ENCODE results near the gene KCTD2. TPM values are rescaled to one million over a fixed set of nuclear protein-coding genes. Genes with fewer than 3 reads are reported as not detected.

KCTD2 gene
- total and polyA plus RNA-seq, 9 donors: 25.0 to 66.8 (median 50.2) TPM

DNA sequence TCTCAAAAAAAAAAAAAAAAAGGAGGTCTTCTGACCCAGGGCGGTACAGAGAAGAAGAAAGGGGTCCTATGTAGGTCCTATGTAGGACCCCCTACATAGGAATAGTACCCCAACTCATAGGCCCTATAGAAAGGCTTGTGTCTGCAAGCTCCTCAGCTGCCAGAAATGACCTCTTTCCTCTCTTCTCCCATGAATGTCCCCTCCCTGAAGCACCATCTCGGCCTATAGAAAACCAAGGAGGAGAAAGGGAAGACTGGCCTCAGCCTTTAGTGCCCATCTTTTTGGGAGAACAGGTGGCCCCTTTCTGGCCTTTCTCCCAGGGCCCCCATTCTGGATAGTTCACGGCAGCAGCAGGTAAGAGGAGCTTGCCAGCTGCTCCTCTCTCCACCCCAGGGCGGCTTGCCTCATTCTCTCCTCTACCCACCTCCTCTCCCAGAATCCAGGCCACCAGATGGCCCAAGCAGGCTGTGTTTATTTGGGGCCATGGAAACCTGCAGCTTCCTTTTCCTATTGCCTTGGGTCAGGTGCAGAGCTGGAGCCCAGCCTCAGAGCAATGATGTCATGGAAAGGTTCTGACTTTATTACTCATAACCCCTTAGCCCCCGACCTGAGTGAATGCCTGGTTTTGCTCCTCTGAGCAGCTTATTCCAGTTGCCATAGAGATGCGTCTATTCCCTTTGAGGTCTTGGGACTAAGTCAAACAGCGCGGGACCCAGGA is 36.2 kb upstream of the KCTD2 start:
- peaks cover 1% of the 10 kb centered on the region for H3K4me1 ChIP-seq (ENCODE audit: insufficient read depth)
- no peak overlapping the region for H3K4me3 ChIP-seq
- H3K9me3 ChIP-seq: no peaks in the 10 kb centered on the region
- DNase-seq: peak in 4 of 5 donors; percentile 32 to 56 (median 38)
- 70 to 79% (median 72%) methylated on average over 8 of the region's 8 CpGs for WGBS, 3 donors
- no peaks in the 10 kb centered on the region for H3K27me3 ChIP-seq
- no peak for TF ChIP-seq POLR2A (IDR thresholded peaks at IDR 0.05)
- TF ChIP-seq EP300 (IDR thresholded peaks at IDR 0.05): no peak
- TF ChIP-seq CTCF (IDR thresholded peaks at IDR 0.05): no peak
- H3K36me3 ChIP-seq: no peaks in the 10 kb centered on the region
- intact Hi-C loops (cut with DNase I): loop anchor here in 1 of 4 donors (10.0 kb wide), 1 partner anchor 46 kb away; no protein-coding TSS in a partner anchor
- H3K27ac ChIP-seq: no peak overlapping the region

DNA sequence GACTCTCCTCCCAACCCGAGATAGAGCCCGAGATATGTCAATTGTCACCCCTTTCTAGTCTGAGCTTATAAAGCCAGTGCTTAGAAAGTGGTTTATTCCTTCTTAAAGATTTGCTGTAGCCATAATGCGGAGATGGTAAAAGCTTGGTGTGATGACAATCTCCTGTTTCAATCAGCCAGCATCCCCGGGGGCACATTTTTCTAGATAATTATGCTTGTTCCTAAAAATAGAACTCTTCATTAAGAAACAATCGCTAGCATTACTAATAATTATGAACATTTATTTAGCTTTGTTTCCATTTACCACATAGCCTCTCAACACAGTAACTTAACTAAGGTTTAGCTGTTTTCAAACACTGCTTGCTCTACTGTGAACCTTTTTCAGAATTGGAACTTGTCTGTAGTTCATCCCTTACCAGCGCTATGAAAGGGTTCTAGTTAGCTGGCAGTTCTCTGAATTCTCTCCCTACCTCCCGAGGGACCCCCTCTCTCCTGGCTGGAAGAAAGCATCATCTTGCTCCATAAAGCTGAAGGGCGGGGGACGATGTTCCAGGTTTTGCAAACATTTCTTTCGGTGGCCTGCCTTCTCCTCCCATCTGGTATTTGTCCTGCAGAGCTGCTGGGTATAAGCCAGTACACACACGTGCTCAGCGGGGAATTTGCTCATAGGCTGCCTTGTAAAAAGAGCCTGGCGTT is 35.5 kb upstream of the KCTD2 start:
- no peaks in the 10 kb centered on the region for H3K27me3 ChIP-seq
- 23 to 34% (median 26%) methylated on average over 13 of the region's 13 CpGs for WGBS, 3 donors
- H3K4me1 ChIP-seq (ENCODE audit: insufficient read depth): peaks cover 1% of the 10 kb centered on the region
- intact Hi-C loops (cut with DNase I): loop anchor here in 1 of 4 donors (10.0 kb wide), 1 partner anchor 47 kb away; no protein-coding TSS in a partner anchor
- H3K9me3 ChIP-seq: no peaks in the 10 kb centered on the region
- no peak for TF ChIP-seq EP300 (IDR thresholded peaks at IDR 0.05)
- TF ChIP-seq POLR2A (IDR thresholded peaks at IDR 0.05): no peak
- TF ChIP-seq CTCF (IDR thresholded peaks at IDR 0.05): no peak
- peak overlapping the region; percentile 87 for H3K4me3 ChIP-seq
- no peaks in the 10 kb centered on the region for H3K36me3 ChIP-seq
- peak overlapping the region in 1 of 2 donors; percentile 77 for H3K27ac ChIP-seq
- DNase-seq: peak; percentile 62 to 77 (median 69)

- DNase-seq: no peak
- Histone ChIP-seq H3K9me3 (no peaks in the 10 kb centered on the region), H3K27me3 (no peaks in the 10 kb centered on the region), H3K27ac (peak overlapping the region; percentile 77 to 79), H3K36me3 (no peaks in the 10 kb centered on the region), H3K4me1 (ENCODE audit: insufficient read depth) (peaks cover 1% of the 10 kb centered on the region), H3K4me3 (peak overlapping the region; percentile 87)
- intact Hi-C loops (cut with DNase I): loop anchor here in 1 of 4 donors (10.0 kb wide), 1 partner anchor 47 kb away; no protein-coding TSS in a partner anchor
- WGBS, 3 donors: 2 to 5% (median 5%) methylated on average over 5 of the region's 5 CpGs
- TF ChIP-seq CTCF (IDR thresholded peaks at IDR 0.05) (no peak), EP300 (IDR thresholded peaks at IDR 0.05) (no peak), POLR2A (IDR thresholded peaks at IDR 0.05) (no peak)
These were observed 35.0 kb upstream of the KCTD2 start for GRCh38 chr17:75012096-75012345.

- no peaks in the 10 kb centered on the region for H3K36me3 ChIP-seq
- DNase-seq: peak; percentile 79 to 90 (median 82)
- no peaks in the 10 kb centered on the region for H3K27me3 ChIP-seq
- intact Hi-C loops (cut with DNase I): loop anchor here in 1 of 4 donors (10.0 kb wide), 1 partner anchor 48 kb away; no protein-coding TSS in a partner anchor
- H3K27ac ChIP-seq: peak within 1 kb of the TSS; percentile 77 to 79
- H3K9me3 ChIP-seq: no peaks in the 10 kb centered on the region
- peaks cover 1% of the 10 kb centered on the region for H3K4me1 ChIP-seq (ENCODE audit: insufficient read depth)
- TF ChIP-seq POLR2A (IDR thresholded peaks at IDR 0.05) (peak; percentile 36), EP300 (IDR thresholded peaks at IDR 0.05) (no peak), CTCF (IDR thresholded peaks at IDR 0.05) (peak in 2 of 3 donors; percentile 59 to 69)
- H3K4me3 ChIP-seq: peak within 1 kb of the TSS; percentile 87
- 0 to 1% (median 1%) methylated on average over 55 to 63 of the region's 63 CpGs for WGBS, 3 donors
These were observed 34.5 kb upstream of the KCTD2 start, which contains the start of gene MRPL58 for GRCh38 chr17:75012346-75013091. TSS of gene MRPL58 (plus strand) at chr17:75012670. CDS start at chr17:75012687, 17 bp downstream.
